Measurements from ENCODE around the gene KAT6B.

Gene KAT6B

DNA sequence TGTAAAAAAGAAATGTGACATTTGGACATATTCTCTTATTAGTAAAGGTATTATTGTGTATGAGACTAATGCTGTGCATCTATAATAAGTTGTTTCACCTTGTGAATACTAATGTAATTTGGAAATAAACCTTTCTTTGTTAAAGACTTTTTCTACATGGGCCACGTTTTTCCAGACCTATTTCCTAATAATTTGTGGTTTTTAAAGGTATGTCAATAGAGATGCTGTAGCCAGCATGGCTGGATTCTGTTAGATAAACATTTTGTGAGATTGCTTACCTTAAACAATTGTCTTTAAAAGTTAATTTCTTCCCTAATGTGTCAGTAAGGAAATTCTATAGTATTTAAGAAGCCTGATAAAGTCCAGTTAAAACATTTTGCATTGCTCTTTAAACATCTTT lies 56.0 kb downstream of the KAT6B start:
- in situ Hi-C loops (cut with MboI; ENCODE audit: low pct_unique_long_range_greater_than_20kb, low sequenced_read_pairs, unreplicated experiment) = no loop called here
- TF ChIP-seq, protein P1, sequence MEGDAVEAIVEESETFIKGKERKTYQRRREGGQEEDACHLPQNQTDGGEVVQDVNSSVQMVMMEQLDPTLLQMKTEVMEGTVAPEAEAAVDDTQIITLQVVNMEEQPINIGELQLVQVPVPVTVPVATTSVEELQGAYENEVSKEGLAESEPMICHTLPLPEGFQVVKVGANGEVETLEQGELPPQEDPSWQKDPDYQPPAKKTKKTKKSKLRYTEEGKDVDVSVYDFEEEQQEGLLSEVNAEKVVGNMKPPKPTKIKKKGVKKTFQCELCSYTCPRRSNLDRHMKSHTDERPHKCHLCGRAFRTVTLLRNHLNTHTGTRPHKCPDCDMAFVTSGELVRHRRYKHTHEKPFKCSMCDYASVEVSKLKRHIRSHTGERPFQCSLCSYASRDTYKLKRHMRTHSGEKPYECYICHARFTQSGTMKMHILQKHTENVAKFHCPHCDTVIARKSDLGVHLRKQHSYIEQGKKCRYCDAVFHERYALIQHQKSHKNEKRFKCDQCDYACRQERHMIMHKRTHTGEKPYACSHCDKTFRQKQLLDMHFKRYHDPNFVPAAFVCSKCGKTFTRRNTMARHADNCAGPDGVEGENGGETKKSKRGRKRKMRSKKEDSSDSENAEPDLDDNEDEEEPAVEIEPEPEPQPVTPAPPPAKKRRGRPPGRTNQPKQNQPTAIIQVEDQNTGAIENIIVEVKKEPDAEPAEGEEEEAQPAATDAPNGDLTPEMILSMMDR (IDR thresholded peaks at IDR 0.05; ENCODE audit: extremely low read depth, insufficient read depth, missing control alignments) = no peak
- DNase-seq (ENCODE audit: low spot score) = no peak

DNA sequence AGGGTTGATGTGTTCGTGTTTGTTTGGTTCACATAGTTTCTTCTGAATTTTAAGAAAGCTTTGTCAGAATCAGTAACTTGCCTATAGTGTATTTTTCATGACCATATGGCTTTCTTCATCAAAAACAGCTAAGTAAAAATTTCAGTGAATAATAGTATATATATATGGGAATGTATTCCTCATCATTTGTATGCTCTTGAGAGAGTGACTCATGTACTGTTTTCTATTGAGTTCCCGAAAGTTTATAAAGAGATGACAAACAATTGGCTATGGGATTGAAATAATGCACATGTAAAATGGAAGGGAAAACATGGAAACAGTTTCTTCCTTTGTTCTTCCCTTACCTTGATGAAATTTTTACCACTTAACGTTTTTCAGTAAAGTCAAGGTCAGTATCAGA lies 56.4 kb downstream of the KAT6B start:
- in situ Hi-C loops (cut with MboI; ENCODE audit: low pct_unique_long_range_greater_than_20kb, low sequenced_read_pairs, unreplicated experiment) = no loop called here

DNA sequence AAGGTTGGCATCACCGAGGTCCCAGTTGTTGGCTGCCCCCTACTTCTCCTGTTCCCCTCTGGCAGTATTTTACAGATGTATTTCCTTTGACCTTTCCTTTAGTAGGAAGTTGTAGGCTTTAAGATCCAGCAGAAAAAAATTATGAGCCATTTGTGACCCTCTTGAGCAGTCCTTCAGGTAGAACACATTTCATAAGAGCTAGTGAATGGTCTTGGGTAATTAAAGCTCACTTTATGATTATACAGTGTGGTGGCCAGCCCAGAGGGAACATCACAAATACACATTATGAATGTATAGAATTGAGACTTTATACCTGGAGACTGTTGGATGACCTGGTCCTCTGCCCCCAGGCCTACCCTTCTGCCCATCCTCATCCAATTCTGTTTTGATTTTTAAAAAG lies 57.0 kb downstream of the KAT6B start:
- TF ChIP-seq, protein P1 (IDR thresholded peaks at IDR 0.05; ENCODE audit: extremely low read depth, insufficient read depth, missing control alignments) = no peak
- DNase-seq (ENCODE audit: low spot score) = no peak
- in situ Hi-C loops (cut with MboI; ENCODE audit: low pct_unique_long_range_greater_than_20kb, low sequenced_read_pairs, unreplicated experiment) = no loop called here

More for the DNA sequence above, 56.4 kb downstream of the KAT6B start:
- TF ChIP-seq, protein P1 (IDR thresholded peaks at IDR 0.05; ENCODE audit: extremely low read depth, insufficient read depth, missing control alignments) = no peak
- no peak for DNase-seq (ENCODE audit: low spot score)

DNA sequence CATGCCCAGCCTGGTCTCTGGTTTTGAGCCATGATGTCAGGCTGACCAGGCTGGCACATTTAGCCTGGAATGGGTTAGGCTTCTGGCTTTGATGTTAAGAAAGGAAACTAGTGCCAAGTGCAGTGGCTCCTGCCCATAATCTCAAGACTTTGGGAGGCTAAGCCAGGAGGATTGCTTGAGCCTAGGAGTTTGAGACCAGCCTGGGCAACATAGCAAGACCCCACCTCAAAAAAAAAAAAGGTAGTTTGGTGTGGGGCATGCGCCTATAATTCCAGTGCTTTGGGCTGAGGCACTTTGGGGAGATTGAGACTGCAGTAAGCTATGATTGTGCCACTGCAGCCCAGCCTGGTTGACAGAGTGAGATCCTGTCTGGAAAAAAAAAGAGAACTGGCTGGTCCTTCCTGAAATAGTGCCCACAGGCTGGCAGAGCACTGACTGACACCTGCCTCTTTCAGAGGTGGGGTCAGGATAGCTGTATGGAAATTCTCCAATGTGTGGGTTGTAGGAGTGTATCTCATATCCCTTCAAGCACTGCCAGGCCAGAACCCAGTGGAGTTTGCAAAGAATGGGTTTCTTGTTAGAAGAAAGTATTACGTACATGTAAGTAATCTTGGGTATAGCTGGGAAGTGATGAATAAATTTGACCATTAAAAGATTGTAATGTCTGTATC lies 61.3 kb downstream of the KAT6B start:
- in situ Hi-C loops (cut with MboI; ENCODE audit: low pct_unique_long_range_greater_than_20kb, low sequenced_read_pairs, unreplicated experiment) = no loop called here
- TF ChIP-seq, protein P1 (IDR thresholded peaks at IDR 0.05; ENCODE audit: extremely low read depth, insufficient read depth, missing control alignments) = no peak
- DNase-seq (ENCODE audit: low spot score) = no peak

DNA sequence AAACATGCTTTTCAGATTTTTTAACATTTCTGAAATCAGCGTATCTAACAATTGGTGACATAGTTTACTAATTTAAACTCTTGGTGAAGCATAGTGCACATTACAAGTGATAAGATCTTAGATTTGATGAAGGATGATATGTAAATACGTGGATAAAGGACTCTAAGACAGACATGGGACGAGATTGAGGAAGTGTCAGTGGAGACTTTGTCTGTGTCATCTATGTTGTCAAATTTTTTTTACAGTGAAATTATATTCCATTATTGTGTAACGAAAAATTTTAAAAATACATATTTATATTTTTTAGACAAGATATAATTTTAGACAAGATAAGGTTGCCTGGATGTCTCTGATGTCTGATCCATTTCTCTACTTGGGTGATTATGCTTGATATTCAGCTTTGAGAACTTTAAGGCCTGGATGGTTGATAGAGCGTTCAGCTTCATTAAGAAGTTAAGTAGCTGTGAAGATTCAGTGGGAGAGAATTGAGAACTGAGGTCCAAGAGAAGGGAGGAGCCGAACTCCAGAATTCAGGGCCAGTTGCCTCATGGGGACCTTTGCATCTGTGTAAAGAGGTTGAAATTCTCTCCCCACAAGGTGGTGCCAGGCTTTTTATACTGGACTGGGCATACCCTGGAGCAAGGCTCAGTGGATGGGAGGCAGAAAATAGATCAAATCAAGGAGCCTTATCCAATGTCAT lies 62.7 kb downstream of the KAT6B start:
- in situ Hi-C loops (cut with MboI; ENCODE audit: low pct_unique_long_range_greater_than_20kb, low sequenced_read_pairs, unreplicated experiment) = no loop called here
- TF ChIP-seq, protein P1 (IDR thresholded peaks at IDR 0.05; ENCODE audit: extremely low read depth, insufficient read depth, missing control alignments) = no peak
- DNase-seq (ENCODE audit: low spot score) = no peak

DNA sequence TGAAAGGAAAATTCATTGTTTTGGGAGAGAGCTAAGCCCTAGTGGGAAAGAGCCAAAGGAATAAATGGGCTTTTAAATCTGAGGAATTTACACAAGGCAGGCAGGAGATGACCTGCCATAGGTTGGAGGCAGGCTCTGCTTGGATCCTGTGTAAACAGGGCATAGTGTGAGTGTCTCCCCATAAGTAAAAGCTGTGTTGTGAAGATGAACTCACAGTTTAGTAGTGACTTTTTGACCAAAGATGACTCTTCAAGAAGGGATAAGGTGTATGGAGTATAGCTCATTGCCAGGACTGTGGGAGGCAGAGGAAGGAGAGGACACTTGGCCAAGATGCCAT lies 63.2 kb downstream of the KAT6B start:
- in situ Hi-C loops (cut with MboI; ENCODE audit: low pct_unique_long_range_greater_than_20kb, low sequenced_read_pairs, unreplicated experiment) = no loop called here
- no peak for DNase-seq (ENCODE audit: low spot score)
- TF ChIP-seq, protein P1 (IDR thresholded peaks at IDR 0.05; ENCODE audit: extremely low read depth, insufficient read depth, missing control alignments) = no peak
